ENCODE data around the gene NKX6-2. TPM values are rescaled to one million over a fixed set of nuclear protein-coding genes. Genes with fewer than 3 reads are reported as not detected.

The NKX6-2 gene
- total and polyA plus RNA-seq, 2 of the 8 experiments (the other 6 are each of a cell fraction or from before 2014, with no cell fraction given), result 0.06 TPM; not detected in 1

DNA sequence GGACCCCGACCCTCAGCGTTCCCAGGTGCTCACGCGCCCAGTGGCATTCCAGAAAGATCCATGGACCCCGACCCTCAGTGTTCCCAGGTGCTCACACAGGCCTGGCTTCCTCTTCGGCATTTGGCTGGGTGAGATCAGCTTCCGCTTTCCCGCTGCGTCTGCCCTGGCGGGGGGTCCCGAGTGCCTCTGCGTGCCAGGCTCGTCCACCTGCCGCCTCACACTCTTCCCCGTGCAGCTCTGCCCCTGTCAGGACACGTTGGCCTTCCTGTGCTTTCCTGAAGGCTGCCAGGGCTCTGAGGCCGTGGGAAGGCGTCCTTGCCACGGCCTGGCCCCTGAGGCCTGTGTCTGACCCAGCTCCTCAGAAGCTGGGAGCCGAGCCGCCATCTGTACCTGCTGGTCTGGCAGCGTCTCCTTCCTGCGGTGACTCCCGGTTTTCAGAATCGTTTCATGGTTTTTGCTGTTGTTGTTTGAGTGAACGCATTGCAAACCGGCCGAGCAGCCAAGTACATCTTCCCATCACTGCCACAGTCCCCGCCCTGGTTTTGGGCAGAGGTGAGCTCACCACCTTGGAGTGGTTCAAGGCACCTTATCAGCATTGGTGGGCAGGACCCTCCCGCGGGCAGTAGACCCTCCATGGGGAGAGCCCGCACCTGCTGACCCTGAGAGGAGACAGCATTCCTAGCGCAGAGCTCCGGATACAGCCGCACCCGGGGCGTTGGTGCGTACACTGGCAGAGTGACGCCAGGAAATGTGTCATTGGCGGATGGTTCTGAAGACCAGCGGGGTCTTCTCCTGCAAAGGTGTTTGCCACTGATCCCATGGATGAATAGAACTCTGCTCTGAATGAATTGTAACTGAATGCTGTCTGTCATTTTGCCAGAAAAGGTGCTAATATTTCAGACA lies 17.4 kb downstream of the NKX6-2 start (continued):
- TF ChIP-seq, protein P1, sequence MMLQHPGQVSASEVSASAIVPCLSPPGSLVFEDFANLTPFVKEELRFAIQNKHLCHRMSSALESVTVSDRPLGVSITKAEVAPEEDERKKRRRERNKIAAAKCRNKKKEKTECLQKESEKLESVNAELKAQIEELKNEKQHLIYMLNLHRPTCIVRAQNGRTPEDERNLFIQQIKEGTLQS (IDR thresholded peaks at IDR 0.05; ENCODE audit: insufficient read depth, low read depth, low read length), result no peak
- TF ChIP-seq ZNF274 (IDR thresholded peaks at IDR 0.05; ENCODE audit: borderline replicate concordance, extremely low read depth, low read length), result no peak
- TF ChIP-seq SP4 (IDR thresholded peaks at IDR 0.05; ENCODE audit: low read length), result no peak
- TF ChIP-seq TEAD4 (IDR thresholded peaks at IDR 0.05; ENCODE audit: low read depth, low read length), result no peak
- TF ChIP-seq GABPA (IDR thresholded peaks at IDR 0.05; ENCODE audit: borderline replicate concordance, insufficient read depth, low read length), result no peak
- TF ChIP-seq JUND (IDR thresholded peaks at IDR 0.05; ENCODE audit: low read length), result no peak
- TF ChIP-seq CBX5 (IDR thresholded peaks at IDR 0.05; ENCODE audit: low read depth, low read length), result no peak
- no peak for TF ChIP-seq KDM4A (IDR thresholded peaks at IDR 0.05; ENCODE audit: low read depth, low read length, severe bottlenecking)

All from H1 (cell line).